Measurements from ENCODE around the gene MKRN2OS. TPM values are rescaled to one million over a fixed set of nuclear protein-coding genes. Genes with fewer than 3 reads are reported as not detected.

Gene MKRN2OS
- total and polyA plus RNA-seq, 10 of the 15 experiments (the other 5 are each of a cell fraction or from before 2014, with no cell fraction given) = 0.20 to 1.0 (median 0.40) TPM; not detected in 4

DNA sequence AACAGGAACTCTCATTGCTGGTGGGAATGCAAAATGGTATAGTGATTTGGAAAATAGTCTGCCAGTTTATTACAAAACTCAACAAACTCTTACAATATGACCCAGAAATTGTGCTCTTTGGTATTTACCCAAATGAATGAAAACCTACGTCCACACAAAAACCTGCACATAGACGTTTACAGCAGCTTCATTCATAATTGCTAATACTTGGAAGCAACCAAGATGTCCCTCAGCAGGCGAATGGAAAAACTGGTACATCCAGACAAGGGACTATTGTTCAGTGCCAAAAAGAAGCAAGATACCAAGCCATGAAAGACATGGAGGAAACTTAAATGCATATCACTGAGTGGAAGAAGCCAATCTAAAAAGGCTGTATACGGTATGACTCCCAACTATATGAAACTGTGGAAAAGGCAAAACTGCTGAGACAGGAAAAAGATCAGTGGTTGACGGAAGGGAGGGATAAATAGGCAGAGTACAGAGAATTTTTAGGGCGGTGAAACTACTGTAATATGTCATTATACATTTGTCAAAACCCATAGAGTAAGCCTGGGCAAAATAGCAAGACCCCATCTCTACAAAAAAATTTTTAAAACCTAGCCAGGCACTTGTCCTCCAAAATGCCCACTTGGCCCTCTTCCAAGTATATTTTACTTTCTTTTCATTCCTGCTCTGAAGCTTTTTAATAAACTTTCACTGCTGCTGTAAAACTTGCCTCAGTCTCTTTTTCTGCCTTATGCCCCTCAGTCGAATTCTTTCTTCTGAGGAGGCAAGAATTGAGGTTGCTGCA, 4.9 kb upstream of the MKRN2OS start (continued):
- TF ChIP-seq EZH2 (IDR thresholded peaks at IDR 0.05; ENCODE audit: borderline replicate concordance, control insufficient read depth, low read depth, low read length) = no peak
- TF ChIP-seq CBFB (IDR thresholded peaks at IDR 0.05; ENCODE audit: low read depth) = no peak
- TF ChIP-seq MYB (IDR thresholded peaks at IDR 0.05; ENCODE audit: borderline replicate concordance, low read depth, low read length) = no peak
- no peak for TF ChIP-seq KLF5 (IDR thresholded peaks at IDR 0.05; ENCODE audit: partially characterized antibody)
- TF ChIP-seq SREBF1 (IDR thresholded peaks at IDR 0.05; ENCODE audit: low read length) = no peak

DNA sequence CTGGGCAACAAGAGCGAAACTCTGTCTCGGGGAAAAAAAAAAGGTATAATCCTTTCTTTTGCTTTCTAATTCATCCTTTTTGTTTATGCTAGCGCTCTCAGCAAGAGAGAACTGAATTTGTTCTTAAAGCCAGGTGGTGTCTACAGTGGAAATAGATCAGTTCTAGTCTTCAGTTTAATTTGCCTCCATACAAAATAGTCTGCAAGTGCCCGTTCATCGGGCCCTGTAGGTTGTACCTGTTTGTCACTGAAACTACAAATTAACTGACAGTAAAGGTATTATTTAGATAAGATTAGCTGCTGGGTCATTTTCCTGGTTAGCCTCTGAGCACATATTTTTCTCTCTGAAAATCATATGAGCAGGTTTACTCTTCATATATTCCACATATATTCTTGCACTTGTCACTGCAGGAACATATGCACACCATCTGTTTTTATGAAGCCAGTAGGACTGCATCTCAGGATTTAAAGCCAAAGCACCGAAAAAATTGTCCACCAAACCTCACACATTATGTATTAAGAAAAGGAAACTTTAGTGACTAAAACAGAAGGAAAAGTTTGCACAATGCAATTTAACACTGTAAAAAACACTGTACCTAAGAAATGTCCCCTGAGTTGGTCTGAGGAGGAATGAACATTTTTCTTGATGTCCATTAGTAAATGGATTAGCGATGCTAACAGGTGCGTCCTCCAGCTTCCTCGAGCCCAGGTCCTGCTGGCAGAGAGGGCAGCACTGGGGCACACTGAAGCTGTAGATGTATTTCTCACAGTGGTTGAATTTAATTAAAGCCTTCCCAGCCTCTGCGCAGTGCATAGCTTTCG, 437 bp downstream of the MKRN2OS start:
- RAD21 ChIA-PET (ENCODE audit: unreplicated experiment) = no interaction called here
- Histone ChIP-seq H3K79me2 (ENCODE audit: control insufficient read depth, insufficient read depth, low read length) (no peaks in the 10 kb centered on the region), H3K27ac (ENCODE audit: control insufficient read depth, insufficient read depth) (no peak overlapping the region), H4K20me1 (ENCODE audit: control insufficient read depth, insufficient read depth) (no peaks in the 10 kb centered on the region), H3K36me3 (ENCODE audit: control insufficient read depth in 2 of 2, insufficient read depth in 2 of 2, low read length in 1 of 2) (peaks cover 0 to 4% of the 10 kb centered on the region in 2 experiments; a peak in 2 of 4 replicates), H3K4me3 (no peak overlapping the region), H3K27me3 (replicated peaks in 1 of 2; ENCODE audit: control insufficient read depth in 2 of 2, insufficient read depth in 2 of 2, low read length in 1 of 2) (no peaks in the 10 kb centered on the region), H3K4me2 (ENCODE audit: control insufficient read depth, insufficient read depth) (no peak overlapping the region), H3K9me3 (replicated peaks; ENCODE audit: control insufficient read depth, insufficient read depth, low read length) (no peaks in the 10 kb centered on the region), H2AFZ (ENCODE audit: control insufficient read depth, low read depth, low read length) (no peak overlapping the region), H3K4me1 (ENCODE audit: control insufficient read depth, insufficient read depth, low read length) (no peaks in the 10 kb centered on the region), H3K9ac (ENCODE audit: control insufficient read depth, insufficient read depth, low read length) (no peak overlapping the region)
- intact Hi-C loops (cut with micrococcal nuclease; ENCODE audit: unreplicated experiment) = no loop called here
- POLR2A ChIA-PET = interaction anchor here (1.0 to 1.5 kb wide), 3 partner anchors 8 to 11 kb away, joined by 3 read pairs; no protein-coding TSS in a partner anchor
- 91% methylated on average over 11 of the region's 11 CpGs for WGBS (ENCODE audit: insufficient coverage, insufficient replicate concordance, low lambda C conversion rate, missing lambda C conversion rate)
- CTCF ChIA-PET = no interaction called here
- ATAC-seq (no peak), FAIRE-seq (no peak), DNase-seq (ENCODE audit: low read depth, low spot score) (no peak)
- BruUV-seq (replicated peaks) = no TSS peak
- in situ Hi-C loops (cut with MboI) = no loop called here
- SMC1A ChIA-PET (ENCODE audit: uncharacterized antibody, unreplicated experiment) = interaction anchor here (1.5 to 1.6 kb wide), 2 partner anchors 10 to 61 kb away, joined by 3 to 8 read pairs; partner anchors contain the start of gene TSEN2
- no peak for TF ChIP-seq TCF12 (IDR thresholded peaks at IDR 0.05; ENCODE audit: low read depth, low read length)
- no peak for TF ChIP-seq SRF (IDR thresholded peaks at IDR 0.05; ENCODE audit: low read depth in 2 of 2, low read length in 2 of 2)
- no peak for TF ChIP-seq IKZF2 (IDR thresholded peaks at IDR 0.05)
- TF ChIP-seq RUNX3 (IDR thresholded peaks at IDR 0.05; ENCODE audit: low read length) = no peak
- TF ChIP-seq CHD4 (IDR thresholded peaks at IDR 0.05) = no peak
- no peak for TF ChIP-seq MYB (IDR thresholded peaks at IDR 0.05; ENCODE audit: borderline replicate concordance, low read depth, low read length)
- no peak for TF ChIP-seq IKZF1 (conservative IDR thresholded peaks at IDR 0.05)
- TF ChIP-seq, protein P1, sequence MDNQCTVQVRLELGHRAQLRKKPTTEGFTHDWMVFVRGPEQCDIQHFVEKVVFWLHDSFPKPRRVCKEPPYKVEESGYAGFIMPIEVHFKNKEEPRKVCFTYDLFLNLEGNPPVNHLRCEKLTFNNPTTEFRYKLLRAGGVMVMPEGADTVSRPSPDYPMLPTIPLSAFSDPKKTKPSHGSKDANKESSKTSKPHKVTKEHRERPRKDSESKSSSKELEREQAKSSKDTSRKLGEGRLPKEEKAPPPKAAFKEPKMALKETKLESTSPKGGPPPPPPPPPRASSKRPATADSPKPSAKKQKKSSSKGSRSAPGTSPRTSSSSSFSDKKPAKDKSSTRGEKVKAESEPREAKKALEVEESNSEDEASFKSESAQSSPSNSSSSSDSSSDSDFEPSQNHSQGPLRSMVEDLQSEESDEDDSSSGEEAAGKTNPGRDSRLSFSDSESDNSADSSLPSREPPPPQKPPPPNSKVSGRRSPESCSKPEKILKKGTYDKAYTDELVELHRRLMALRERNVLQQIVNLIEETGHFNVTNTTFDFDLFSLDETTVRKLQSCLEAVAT (IDR thresholded peaks at IDR 0.05) = no peak
- TF ChIP-seq RAD51 (IDR thresholded peaks at IDR 0.05) = no peak
- no peak for TF ChIP-seq SMAD5 (IDR thresholded peaks at IDR 0.05; ENCODE audit: low read depth)
- no peak for TF ChIP-seq STAT1 (conservative IDR thresholded peaks at IDR 0.05)
- TF ChIP-seq MXI1 (IDR thresholded peaks at IDR 0.05; ENCODE audit: low read depth, low read length) = no peak
- TF ChIP-seq ZNF207 (IDR thresholded peaks at IDR 0.05; ENCODE audit: borderline replicate concordance) = no peak
- TF ChIP-seq YY1 (IDR thresholded peaks at IDR 0.05; ENCODE audit: low read depth, low read length) = no peak
- no peak for TF ChIP-seq MEF2B (IDR thresholded peaks at IDR 0.05; ENCODE audit: partially characterized antibody, poor library complexity, severe bottlenecking)
- TF ChIP-seq RAD21 (IDR thresholded peaks at IDR 0.05; ENCODE audit: insufficient read depth, low read depth, low read length) = no peak
- TF ChIP-seq GATAD2B (conservative IDR thresholded peaks at IDR 0.05; ENCODE audit: low read depth) = no peak
- TF ChIP-seq HDAC6 (IDR thresholded peaks at IDR 0.05; ENCODE audit: unreplicated experiment) = no peak
- no peak for TF ChIP-seq TCF3 (IDR thresholded peaks at IDR 0.05; ENCODE audit: borderline replicate concordance, insufficient read depth, low read depth, low read length)
